ENCODE data around the gene RGS9. TPM values are rescaled to one million over a fixed set of nuclear protein-coding genes. Genes with fewer than 3 reads are reported as not detected.

RGS9 gene
- total RNA-seq, 4 donors from 2014 or later, result 22.4 to 58.6 (median 32.2) TPM

- Histone ChIP-seq H3K4me1 (no peaks in the 10 kb centered on the region), H3K27me3 (no peaks in the 10 kb centered on the region), H3K27ac (replicated peaks in 1 of 4) (no peak overlapping the region), H3K36me3 (peaks cover 0 to 63% (median 10%) of the 10 kb centered on the region in 4 donors), H3K4me3 (no peak overlapping the region), H3K9me3 (no peaks in the 10 kb centered on the region)
- intact Hi-C loops (cut with DNase I), result no loop called here
- WGBS, result 93% methylated on average over 11 of the region's 11 CpGs
- TF ChIP-seq POLR2A (IDR thresholded peaks at IDR 0.05; ENCODE audit: low read depth), result no peak
- TF ChIP-seq CTCF (IDR thresholded peaks at IDR 0.05), result no peak
- no peak for TF ChIP-seq EP300 (IDR thresholded peaks at IDR 0.05)
- no peak for DNase-seq (ENCODE audit: extremely low spot score)
These were observed 20.9 kb downstream of the RGS9 start for GRCh38 chr17:65158041-65158440.

GRCh38 chr17:65158622-65159021, 21.5 kb downstream of the RGS9 start:
- TF ChIP-seq POLR2AphosphoS5 (IDR thresholded peaks at IDR 0.05) (no peak), CTCF (IDR thresholded peaks at IDR 0.05) (no peak), POLR2A (IDR thresholded peaks at IDR 0.05; ENCODE audit: low read depth) (no peak), EP300 (IDR thresholded peaks at IDR 0.05) (no peak)
- 93% methylated on average over 2 of the region's 2 CpGs for WGBS
- intact Hi-C loops (cut with DNase I), result no loop called here
- H3K27me3 ChIP-seq, result no peaks in the 10 kb centered on the region
- no peak overlapping the region for H3K4me3 ChIP-seq
- no peak overlapping the region for H3K27ac ChIP-seq (replicated peaks in 1 of 4)
- H3K36me3 ChIP-seq, result peaks cover 0 to 64% (median 10%) of the 10 kb centered on the region in 4 donors
- no peak for DNase-seq (ENCODE audit: extremely low spot score)
- no peaks in the 10 kb centered on the region for H3K9me3 ChIP-seq
- H3K4me1 ChIP-seq, result no peaks in the 10 kb centered on the region

- no peaks in the 10 kb centered on the region for H3K9me3 ChIP-seq
These were observed 23.3 kb downstream of the RGS9 start for GRCh38 chr17:65160516-65160915.

GRCh38 chr17:65163990-65164495, 26.9 kb downstream of the RGS9 start:
- Histone ChIP-seq H3K27ac (replicated peaks in 1 of 4) (no peak overlapping the region), H3K4me3 (no peak overlapping the region), H3K9me3 (no peaks in the 10 kb centered on the region), H3K36me3 (peaks cover 0 to 72% (median 10%) of the 10 kb centered on the region in 4 donors), H3K27me3 (no peaks in the 10 kb centered on the region), H3K4me1 (no peaks in the 10 kb centered on the region)
- 62% methylated on average over 5 of the region's 5 CpGs for WGBS
- intact Hi-C loops (cut with DNase I), result no loop called here
- no peak for DNase-seq (ENCODE audit: extremely low spot score)
- no peak for TF ChIP-seq EP300 (IDR thresholded peaks at IDR 0.05)
- TF ChIP-seq POLR2AphosphoS5 (IDR thresholded peaks at IDR 0.05), result no peak
- TF ChIP-seq POLR2A (IDR thresholded peaks at IDR 0.05; ENCODE audit: low read depth), result no peak
- no peak for TF ChIP-seq CTCF (IDR thresholded peaks at IDR 0.05)

More at GRCh38 chr17:65160516-65160915, 23.3 kb downstream of the RGS9 start:
- no peaks in the 10 kb centered on the region for H3K4me1 ChIP-seq
- 83% methylated on average over 6 of the region's 6 CpGs for WGBS
- TF ChIP-seq POLR2AphosphoS5 (IDR thresholded peaks at IDR 0.05) (no peak), POLR2A (IDR thresholded peaks at IDR 0.05; ENCODE audit: low read depth) (no peak), EP300 (IDR thresholded peaks at IDR 0.05) (no peak), CTCF (IDR thresholded peaks at IDR 0.05) (no peak)
- DNase-seq (ENCODE audit: extremely low spot score), result no peak
- H3K27ac ChIP-seq (replicated peaks in 1 of 4), result no peak overlapping the region
- no peaks in the 10 kb centered on the region for H3K27me3 ChIP-seq
- no peak overlapping the region for H3K4me3 ChIP-seq
- H3K36me3 ChIP-seq, result peaks cover 0 to 73% (median 10%) of the 10 kb centered on the region in 4 donors
- intact Hi-C loops (cut with DNase I), result no loop called here

GRCh38 chr17:65166787-65167186, 29.6 kb downstream of the RGS9 start:
- Histone ChIP-seq H3K27ac (replicated peaks in 1 of 4) (no peak overlapping the region), H3K4me1 (peaks cover 0 to 17% (median 16%) of the 10 kb centered on the region in 4 donors), H3K9me3 (no peaks in the 10 kb centered on the region), H3K4me3 (no peak overlapping the region), H3K27me3 (no peaks in the 10 kb centered on the region), H3K36me3 (peaks cover 0 to 44% (median 4%) of the 10 kb centered on the region in 4 donors)
- WGBS, result 78% methylated on average over 16 of the region's 16 CpGs
- no peak for TF ChIP-seq POLR2A (IDR thresholded peaks at IDR 0.05; ENCODE audit: low read depth)
- no peak for TF ChIP-seq CTCF (IDR thresholded peaks at IDR 0.05)
- TF ChIP-seq POLR2AphosphoS5 (IDR thresholded peaks at IDR 0.05), result no peak
- TF ChIP-seq EP300 (IDR thresholded peaks at IDR 0.05), result no peak
- intact Hi-C loops (cut with DNase I), result no loop called here
- no peak for DNase-seq (ENCODE audit: extremely low spot score)

Measured in esophagus muscularis mucosa (tissue), 4 donors.